ENCODE data around the gene NEU4.

- TF ChIP-seq POLR2A (IDR thresholded peaks at IDR 0.05): no peak
- no peak for TF ChIP-seq CTCF (IDR thresholded peaks at IDR 0.05)
Observed at GRCh38 chr2:241803387-241804325, 5.3 kb upstream of the NEU4 start.

Measured in testis (tissue), 2 donors.